IPS DF 4.7 (cell line): Measurements from ENCODE around the gene SLC19A1.

ENCODE experiments used
- DNase-seq: peaks from one replicate; pipeline ENCODE4 v3.0.0-alpha.2; 2013; ENCODE audit warnings: low spot score; ENCODE audit errors: extremely low read depth

SLC19A1 gene

GRCh38 chr21:45468051-45468970 is 73.9 kb downstream of the SLC19A1 start:
- no peak for DNase-seq

DNA sequence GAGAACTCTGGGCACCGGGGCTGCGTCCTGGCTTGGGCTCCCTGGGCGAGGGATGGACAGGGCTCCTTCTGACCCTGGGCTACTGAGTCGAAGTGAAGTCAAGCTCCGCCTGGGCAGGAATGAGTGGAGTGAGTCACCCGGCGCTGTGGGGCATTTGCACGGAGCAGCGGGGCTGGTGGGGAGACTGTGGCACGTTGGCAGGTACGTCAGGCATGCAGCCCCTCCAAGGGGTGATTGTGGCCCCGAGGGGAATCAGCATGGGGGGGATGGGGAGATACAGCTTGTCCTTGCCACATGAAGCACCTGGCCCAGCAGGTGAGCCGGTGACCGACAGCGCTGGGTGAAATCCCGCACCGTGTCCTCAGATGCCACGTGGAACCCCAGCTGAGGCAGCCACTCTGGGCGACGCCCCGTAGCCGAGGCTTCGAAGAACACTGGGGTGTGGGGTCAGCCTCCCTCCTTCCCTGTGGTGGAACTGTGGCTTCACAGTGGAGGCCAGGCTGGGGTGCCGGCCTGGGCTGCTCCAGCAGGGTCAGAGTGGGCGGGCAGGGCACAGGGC is 74.9 kb downstream of the SLC19A1 start:
- no peak for DNase-seq

DNA sequence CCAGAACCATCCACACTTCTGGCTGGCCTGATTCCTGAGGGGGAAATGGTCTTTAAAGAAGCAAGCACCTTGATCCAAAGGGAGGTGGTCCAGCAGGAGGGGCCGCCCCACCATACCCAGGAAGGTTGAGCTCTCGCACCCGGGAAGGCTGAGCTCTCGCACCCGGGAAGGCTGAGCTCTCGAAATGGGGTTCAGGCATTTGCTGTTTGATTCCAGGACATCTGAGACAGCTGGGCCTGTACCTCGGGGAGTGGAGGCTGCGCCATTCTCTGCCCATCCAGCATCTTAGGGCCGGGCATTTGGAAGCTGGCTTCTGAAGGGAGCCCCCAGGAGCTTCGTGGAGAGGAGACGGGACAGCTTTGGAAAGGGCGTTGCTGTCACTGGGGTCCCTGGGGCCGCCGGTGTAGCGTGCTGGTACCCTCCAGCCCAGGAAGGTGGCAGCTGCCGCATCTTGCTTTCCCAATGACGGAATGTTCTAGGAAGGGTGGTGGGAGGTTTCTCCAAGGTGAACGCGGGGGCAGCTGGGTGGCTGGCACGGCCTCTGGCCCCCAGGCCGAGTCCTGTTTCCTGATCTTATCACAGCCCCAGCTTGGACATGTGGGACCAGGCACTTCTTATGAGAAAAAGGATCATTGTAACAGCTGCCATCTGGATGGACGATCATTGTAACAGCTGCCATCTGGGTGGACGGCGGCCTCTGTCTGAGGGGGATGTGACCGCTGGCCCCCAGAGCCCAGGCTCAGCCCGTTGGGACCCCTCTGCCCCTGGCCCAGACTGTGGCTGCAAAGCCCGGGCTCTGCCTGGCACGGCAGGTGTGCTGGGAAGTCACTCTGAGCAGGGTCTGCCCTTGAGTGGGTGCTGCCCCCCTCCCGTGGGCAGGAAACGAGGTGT is 75.7 kb downstream of the SLC19A1 start:
- no peak for DNase-seq

- no peak for DNase-seq
These were observed 76.5 kb downstream of the SLC19A1 start for GRCh38 chr21:45465611-45466329.

- DNase-seq = no peak
These were observed 77.1 kb downstream of the SLC19A1 start for GRCh38 chr21:45465105-45465504.

GRCh38 chr21:45464309-45464708 is 77.9 kb downstream of the SLC19A1 start:
- DNase-seq = no peak

GRCh38 chr21:45463871-45464270 is 78.4 kb downstream of the SLC19A1 start:
- DNase-seq = no peak

DNA sequence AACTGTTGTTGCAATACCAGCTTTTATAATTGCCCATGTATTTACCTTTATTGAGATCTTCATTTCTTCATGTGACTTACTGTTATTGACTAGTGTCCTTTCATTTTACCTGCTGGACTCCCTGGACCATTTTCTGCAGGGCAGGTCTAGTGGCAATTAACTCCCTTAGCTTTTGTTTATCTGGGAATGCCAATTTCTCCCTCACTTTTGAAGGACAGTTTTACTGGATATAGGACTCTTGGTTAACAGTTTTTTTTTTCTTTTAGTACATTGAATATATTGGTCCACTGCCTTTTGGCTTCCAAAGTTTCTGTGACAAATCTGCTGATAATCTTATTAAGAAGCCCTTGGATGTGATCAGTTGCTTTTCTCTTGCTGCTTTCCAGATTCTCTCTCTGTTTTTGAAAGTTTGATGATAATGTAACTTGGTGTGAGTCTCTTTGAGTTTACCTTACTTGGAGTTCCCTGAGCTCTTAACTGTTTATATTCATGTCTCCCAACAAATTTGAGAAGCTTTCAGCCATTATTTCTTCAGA is 80.4 kb downstream of the SLC19A1 start:
- DNase-seq = no peak

DNA sequence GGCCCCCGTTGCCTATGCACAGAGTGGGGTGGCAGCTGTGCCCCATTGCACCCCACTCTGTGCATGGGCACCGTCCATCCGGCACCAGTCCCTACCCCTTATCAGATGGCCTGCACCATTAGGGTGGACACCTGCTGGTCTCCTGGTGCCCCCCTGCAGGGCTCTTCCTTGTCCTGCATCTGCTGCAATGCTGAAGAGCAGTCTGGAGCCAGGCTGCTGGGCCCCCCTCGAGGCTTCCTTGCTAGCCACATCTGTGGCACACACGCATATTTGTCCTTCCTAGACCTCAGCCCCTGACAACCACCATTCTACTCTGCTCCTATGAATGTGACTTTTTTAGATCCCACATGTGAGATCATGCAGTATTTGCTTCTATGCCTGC is 80.9 kb downstream of the SLC19A1 start:
- no peak for DNase-seq

DNA sequence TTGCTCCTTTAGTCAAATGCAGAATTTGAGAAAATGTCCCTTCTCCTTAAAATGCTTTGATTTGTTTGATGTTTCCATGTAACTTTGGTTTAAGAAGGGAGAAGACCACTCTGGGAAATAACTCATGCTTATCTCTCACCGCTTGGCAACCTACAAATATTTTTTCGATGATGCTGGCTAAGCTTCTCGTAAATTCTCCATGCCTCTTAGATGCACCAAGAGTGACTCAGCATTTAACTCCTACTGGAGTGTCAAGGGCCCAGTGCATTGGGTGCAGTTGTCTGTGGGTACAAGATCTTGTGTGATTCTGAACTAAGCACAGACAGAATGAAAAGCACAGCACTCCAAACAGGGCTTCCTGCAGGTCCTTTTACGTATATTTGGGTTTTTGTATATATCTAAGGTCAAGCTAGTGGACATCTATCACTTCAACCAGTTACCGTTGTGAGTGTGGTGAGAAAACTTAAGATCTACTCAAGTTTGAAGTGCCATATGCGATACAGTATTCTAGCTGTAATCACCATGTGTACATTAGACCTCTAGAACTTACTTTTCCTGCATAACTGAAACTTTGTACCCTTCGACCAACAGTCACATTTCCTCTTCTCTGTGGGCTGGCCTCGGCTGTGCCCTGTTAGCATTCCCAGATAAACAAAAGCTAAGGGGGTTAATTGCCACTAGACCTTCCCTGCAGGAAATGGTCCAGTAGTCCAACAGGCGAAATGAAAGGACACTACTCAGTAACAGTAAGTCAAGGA is 81.5 kb downstream of the SLC19A1 start:
- no peak for DNase-seq

- DNase-seq = no peak
These were observed 82.2 kb downstream of the SLC19A1 start for GRCh38 chr21:45460011-45460565.

DNA sequence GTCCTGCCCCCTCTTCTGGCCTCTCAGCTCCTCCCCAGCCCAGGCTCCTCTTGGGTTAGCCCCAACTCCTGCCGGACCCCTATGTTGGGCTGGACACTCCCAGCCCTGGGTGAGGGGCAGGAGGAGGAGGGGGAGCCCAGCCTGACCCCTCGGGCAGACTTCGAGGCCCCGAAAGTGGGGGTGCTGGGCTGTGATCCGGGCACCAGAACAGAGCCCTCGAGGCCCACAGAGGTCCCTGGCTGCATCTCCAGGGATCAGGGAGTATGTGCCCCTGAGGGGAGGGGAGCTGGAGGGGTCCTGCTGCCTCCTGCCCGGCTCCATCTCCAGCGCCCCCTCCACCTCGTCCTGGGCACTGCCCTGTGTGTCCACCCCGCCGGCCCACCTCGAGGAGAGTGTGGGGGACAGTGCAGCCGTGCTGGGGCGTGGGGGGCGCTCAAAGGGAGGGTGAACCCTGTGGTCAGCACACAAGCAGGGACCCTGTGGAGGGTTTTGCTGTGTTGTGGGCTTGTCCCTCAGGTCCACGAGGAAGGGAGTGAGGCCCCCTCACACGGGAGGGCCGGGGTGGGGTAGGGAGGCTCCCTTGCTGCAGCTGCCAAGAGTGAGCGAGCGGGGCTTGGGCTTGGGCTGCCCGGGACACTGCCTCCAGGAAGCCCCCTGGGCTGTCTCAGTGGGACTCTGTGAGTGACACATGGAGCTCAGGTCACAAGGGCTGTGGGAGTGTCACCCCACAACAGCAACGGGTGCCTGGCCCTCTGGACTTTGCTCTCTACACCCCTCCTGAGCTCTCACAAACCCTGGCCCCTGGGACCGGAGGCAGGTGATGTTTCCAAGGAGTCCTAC is 82.8 kb downstream of the SLC19A1 start:
- DNase-seq = no peak

- DNase-seq = no peak
These were observed 83.7 kb downstream of the SLC19A1 start for GRCh38 chr21:45458281-45459170.

DNA sequence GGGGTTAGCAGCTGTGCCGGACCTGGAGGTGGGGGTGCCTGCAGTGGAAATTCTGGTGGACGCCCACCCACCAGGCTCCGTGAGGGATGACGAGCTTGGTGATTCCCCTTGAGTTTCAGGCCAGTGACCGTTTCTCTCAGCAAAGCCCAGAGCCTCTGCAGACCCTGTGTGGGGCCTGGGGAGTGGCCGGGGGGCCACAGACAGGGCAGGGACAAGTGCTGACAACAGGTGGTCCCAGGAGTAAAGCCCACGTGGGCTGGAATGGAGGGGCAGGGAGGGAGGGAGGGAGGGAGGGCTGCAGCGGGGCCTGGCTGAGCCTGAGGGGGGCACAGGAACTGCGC is 84.4 kb downstream of the SLC19A1 start:
- no peak for DNase-seq

DNA sequence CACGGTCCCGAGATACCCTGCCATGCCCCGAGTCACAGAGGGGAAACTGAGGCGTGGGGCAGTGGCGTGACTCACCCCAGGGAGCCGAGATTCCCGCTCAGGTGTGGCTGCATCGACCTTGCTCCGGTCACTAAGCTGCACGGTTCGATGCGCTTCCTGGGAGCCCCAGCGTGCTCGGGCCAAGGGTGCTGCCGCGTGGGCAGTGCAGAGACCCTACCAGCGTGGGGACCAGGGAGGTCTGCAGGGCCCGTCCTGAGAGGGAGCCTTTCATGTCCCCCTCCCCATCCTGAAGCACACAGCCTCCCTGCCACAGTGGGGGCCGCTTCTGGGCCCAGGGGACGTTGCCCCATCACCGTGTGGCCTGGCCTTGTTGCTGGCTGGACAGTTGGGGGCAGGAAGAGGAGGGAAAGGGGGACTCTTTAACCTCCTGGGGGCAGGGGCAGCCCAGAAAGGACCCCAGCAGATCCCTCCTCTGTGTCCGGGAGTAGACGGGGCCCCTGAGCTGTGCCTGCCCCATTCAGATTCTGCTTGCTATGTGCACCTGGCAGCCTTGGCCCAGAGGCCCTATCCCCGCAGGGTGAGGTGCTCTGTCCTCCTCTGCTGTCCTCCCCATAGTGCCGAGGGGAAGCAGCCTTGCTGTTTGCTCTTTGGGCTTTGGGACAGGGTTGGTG is 84.9 kb downstream of the SLC19A1 start:
- no peak for DNase-seq

DNA sequence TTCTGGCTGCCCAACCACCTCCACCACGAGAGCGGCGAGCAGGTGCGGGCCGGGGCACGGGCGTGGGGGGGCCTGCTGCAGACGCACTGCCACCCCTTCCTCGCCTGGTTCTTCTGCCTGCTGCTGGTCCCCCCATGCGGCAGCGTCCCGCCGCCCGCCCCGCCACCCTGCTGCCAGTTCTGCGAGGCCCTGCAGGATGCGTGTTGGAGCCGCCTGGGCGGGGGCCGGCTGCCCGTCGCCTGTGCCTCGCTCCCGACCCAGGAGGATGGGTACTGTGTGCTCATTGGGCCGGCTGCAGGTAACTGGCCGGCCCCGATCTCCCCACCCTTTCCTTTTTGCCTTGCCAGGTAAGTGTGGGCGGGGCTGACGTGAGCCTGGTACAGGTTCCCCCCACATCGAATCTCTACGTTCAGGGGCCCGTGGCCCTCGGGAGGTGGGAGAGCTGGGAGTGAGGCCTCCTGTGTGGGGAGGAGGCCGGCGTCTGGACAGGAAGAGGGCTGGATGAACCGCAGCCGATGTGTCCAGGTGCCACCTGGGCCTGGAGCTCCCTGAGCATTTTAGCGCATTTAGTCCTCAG is 85.6 kb downstream of the SLC19A1 start:
- no peak for DNase-seq
